HepG2 (cell line): ENCODE measurements around the gene KATNA1. TPM values are rescaled to one million over a fixed set of nuclear protein-coding genes. Genes with fewer than 3 reads are reported as not detected.

Experiments used
- ARID4A ChIP-seq: sonication (generic); formaldehyde crosslinking; IDR thresholded peaks from 2 replicates; pipeline ENCODE4 v1.5.0; 2020; ENCODE audit warnings: mild to moderate bottlenecking, missing genetic modification reagents, borderline replicate concordance
- NR2F1 ChIP-seq, 2 experiments: fragments of 450-650 bp in 1 of 2; formaldehyde crosslinking in 1 of 2; IDR thresholded peaks; 2 replicates each; pipeline versions ENCODE4 v1.5.0 to v1.6.1; 2016 to 2020; ENCODE audit warnings: mild to moderate bottlenecking in 1 of 2, missing compliant biosample characterization in 1 of 2, missing genetic modification reagents in 1 of 2, moderate library complexity in 1 of 2
- PCBP1 ChIP-seq: fragments of 200-400 bp; formaldehyde crosslinking; IDR thresholded peaks from 2 replicates; pipeline ENCODE4 v1.6.1; 2017; ENCODE audit warnings: mild to moderate bottlenecking, low read depth, low read length, borderline replicate concordance
- POLR2G ChIP-seq: fragments of 200-400 bp; formaldehyde crosslinking; IDR thresholded peaks from 2 replicates; pipeline ENCODE4 v1.6.1; 2018; ENCODE audit warnings: mild to moderate bottlenecking, low read depth, low read length, moderate library complexity
- polyA plus RNA-seq, 8 experiments: library from polyadenylated mRNA; depleted of rRNA in 3 of 8; stranded (reverse) in 7 of 8; unstranded in 1 of 8; fragments of >200 nt; fragmentation: Illumina TruSeq in 4 of 8; extraction: Trizol in 4 of 8; gene quantifications; 2 replicates each; pipeline versions ENCODE4 v1.2.1 to v1.2.3, GENCODE V29; 2011 to 2016; ENCODE audit warnings: low read depth in 4 of 8, missing spikeins in 1 of 8, mixed read lengths in 1 of 8; ENCODE audit not compliant: insufficient read depth in 1 of 8
- total RNA-seq, 5 experiments: library from RNA; depleted of rRNA; stranded (reverse); fragments of >200 nt; fragmentation: Illumina TruSeq; extraction: Trizol; gene quantifications; 2 replicates each; pipeline ENCODE4 v1.2.3, GENCODE V29; 2016; ENCODE audit warnings: low read depth in 1 of 5
- TF ChIP-seq, protein P1 (sequence below): sonication (generic); formaldehyde crosslinking; conservative IDR thresholded peaks from 2 replicates; pipeline ENCODE4 v1.4.0; 2020; ENCODE audit warnings: missing genetic modification reagents
- TF ChIP-seq, protein P2 (sequence below): sonication (generic); formaldehyde crosslinking; IDR thresholded peaks from 2 replicates; pipeline ENCODE4 v1.4.0; 2020; ENCODE audit warnings: mild to moderate bottlenecking, missing genetic modification reagents, borderline replicate concordance
- TF ChIP-seq, protein P3 (sequence below): sonication (generic); formaldehyde crosslinking; IDR thresholded peaks from 2 replicates; pipeline ENCODE4 v1.9.0; 2021; ENCODE audit warnings: missing genetic modification reagents, borderline replicate concordance
- TF ChIP-seq, protein P4 (sequence below): sonication (generic); formaldehyde crosslinking; conservative IDR thresholded peaks from 2 replicates; pipeline ENCODE4 v1.4.0; 2020; ENCODE audit warnings: mild to moderate bottlenecking, missing genetic modification reagents, moderate library complexity

The KATNA1 gene
- total and polyA plus RNA-seq, 2 of the 13 experiments (the other 11 are each of a cell fraction or from before 2014, with no cell fraction given), result 14.8 to 25.3 TPM

GRCh38 chr6:149648148-149649145 lies at the start of gene KATNA1 (continued):
- TF ChIP-seq, protein P1, sequence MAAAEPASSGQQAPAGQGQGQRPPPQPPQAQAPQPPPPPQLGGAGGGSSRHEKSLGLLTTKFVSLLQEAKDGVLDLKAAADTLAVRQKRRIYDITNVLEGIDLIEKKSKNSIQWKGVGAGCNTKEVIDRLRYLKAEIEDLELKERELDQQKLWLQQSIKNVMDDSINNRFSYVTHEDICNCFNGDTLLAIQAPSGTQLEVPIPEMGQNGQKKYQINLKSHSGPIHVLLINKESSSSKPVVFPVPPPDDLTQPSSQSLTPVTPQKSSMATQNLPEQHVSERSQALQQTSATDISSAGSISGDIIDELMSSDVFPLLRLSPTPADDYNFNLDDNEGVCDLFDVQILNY, result peak; percentile 90
- TF ChIP-seq PCBP1 (0 out of 2 replicates have a peak, but pooled peaks have one; percentile 68), NR2F1 (CRISPR knock-in tag; IDR thresholded peaks at IDR 0.05) (peak; percentile 44 to 55; a peak in 3 of 4 replicates), POLR2G (peak; percentile 92), ARID4A (CRISPR knock-in tag) (peak; percentile 98)
- TF ChIP-seq, protein P2, sequence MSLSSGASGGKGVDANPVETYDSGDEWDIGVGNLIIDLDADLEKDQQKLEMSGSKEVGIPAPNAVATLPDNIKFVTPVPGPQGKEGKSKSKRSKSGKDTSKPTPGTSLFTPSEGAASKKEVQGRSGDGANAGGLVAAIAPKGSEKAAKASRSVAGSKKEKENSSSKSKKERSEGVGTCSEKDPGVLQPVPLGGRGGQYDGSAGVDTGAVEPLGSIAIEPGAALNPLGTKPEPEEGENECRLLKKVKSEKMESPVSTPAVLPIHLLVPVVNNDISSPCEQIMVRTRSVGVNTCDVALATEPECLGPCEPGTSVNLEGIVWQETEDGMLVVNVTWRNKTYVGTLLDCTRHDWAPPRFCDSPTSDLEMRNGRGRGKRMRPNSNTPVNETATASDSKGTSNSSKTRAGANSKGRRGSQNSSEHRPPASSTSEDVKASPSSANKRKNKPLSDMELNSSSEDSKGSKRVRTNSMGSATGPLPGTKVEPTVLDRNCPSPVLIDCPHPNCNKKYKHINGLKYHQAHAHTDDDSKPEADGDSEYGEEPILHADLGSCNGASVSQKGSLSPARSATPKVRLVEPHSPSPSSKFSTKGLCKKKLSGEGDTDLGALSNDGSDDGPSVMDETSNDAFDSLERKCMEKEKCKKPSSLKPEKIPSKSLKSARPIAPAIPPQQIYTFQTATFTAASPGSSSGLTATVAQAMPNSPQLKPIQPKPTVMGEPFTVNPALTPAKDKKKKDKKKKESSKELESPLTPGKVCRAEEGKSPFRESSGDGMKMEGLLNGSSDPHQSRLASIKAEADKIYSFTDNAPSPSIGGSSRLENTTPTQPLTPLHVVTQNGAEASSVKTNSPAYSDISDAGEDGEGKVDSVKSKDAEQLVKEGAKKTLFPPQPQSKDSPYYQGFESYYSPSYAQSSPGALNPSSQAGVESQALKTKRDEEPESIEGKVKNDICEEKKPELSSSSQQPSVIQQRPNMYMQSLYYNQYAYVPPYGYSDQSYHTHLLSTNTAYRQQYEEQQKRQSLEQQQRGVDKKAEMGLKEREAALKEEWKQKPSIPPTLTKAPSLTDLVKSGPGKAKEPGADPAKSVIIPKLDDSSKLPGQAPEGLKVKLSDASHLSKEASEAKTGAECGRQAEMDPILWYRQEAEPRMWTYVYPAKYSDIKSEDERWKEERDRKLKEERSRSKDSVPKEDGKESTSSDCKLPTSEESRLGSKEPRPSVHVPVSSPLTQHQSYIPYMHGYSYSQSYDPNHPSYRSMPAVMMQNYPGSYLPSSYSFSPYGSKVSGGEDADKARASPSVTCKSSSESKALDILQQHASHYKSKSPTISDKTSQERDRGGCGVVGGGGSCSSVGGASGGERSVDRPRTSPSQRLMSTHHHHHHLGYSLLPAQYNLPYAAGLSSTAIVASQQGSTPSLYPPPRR (CRISPR knock-in tag), result peak; percentile 93
- TF ChIP-seq, protein P3, sequence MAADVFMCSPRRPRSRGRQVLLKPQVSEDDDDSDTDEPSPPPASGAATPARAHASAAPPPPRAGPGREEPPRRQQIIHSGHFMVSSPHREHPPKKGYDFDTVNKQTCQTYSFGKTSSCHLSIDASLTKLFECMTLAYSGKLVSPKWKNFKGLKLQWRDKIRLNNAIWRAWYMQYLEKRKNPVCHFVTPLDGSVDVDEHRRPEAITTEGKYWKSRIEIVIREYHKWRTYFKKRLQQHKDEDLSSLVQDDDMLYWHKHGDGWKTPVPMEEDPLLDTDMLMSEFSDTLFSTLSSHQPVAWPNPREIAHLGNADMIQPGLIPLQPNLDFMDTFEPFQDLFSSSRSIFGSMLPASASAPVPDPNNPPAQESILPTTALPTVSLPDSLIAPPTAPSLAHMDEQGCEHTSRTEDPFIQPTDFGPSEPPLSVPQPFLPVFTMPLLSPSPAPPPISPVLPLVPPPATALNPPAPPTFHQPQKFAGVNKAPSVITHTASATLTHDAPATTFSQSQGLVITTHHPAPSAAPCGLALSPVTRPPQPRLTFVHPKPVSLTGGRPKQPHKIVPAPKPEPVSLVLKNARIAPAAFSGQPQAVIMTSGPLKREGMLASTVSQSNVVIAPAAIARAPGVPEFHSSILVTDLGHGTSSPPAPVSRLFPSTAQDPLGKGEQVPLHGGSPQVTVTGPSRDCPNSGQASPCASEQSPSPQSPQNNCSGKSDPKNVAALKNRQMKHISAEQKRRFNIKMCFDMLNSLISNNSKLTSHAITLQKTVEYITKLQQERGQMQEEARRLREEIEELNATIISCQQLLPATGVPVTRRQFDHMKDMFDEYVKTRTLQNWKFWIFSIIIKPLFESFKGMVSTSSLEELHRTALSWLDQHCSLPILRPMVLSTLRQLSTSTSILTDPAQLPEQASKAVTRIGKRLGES (CRISPR knock-in tag), result peak; percentile 94
- TF ChIP-seq, protein P4, sequence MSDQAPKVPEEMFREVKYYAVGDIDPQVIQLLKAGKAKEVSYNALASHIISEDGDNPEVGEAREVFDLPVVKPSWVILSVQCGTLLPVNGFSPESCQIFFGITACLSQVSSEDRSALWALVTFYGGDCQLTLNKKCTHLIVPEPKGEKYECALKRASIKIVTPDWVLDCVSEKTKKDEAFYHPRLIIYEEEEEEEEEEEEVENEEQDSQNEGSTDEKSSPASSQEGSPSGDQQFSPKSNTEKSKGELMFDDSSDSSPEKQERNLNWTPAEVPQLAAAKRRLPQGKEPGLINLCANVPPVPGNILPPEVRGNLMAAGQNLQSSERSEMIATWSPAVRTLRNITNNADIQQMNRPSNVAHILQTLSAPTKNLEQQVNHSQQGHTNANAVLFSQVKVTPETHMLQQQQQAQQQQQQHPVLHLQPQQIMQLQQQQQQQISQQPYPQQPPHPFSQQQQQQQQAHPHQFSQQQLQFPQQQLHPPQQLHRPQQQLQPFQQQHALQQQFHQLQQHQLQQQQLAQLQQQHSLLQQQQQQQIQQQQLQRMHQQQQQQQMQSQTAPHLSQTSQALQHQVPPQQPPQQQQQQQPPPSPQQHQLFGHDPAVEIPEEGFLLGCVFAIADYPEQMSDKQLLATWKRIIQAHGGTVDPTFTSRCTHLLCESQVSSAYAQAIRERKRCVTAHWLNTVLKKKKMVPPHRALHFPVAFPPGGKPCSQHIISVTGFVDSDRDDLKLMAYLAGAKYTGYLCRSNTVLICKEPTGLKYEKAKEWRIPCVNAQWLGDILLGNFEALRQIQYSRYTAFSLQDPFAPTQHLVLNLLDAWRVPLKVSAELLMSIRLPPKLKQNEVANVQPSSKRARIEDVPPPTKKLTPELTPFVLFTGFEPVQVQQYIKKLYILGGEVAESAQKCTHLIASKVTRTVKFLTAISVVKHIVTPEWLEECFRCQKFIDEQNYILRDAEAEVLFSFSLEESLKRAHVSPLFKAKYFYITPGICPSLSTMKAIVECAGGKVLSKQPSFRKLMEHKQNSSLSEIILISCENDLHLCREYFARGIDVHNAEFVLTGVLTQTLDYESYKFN (CRISPR knock-in tag), result peak; percentile 82
